Measurements from ENCODE around the gene CA12.
"Not testable (repeated sequence)": the region's sequence is repeated elsewhere in the genome, so short reads cannot be mapped to it uniquely, and the experiment has no call there.

Gene CA12

DNA sequence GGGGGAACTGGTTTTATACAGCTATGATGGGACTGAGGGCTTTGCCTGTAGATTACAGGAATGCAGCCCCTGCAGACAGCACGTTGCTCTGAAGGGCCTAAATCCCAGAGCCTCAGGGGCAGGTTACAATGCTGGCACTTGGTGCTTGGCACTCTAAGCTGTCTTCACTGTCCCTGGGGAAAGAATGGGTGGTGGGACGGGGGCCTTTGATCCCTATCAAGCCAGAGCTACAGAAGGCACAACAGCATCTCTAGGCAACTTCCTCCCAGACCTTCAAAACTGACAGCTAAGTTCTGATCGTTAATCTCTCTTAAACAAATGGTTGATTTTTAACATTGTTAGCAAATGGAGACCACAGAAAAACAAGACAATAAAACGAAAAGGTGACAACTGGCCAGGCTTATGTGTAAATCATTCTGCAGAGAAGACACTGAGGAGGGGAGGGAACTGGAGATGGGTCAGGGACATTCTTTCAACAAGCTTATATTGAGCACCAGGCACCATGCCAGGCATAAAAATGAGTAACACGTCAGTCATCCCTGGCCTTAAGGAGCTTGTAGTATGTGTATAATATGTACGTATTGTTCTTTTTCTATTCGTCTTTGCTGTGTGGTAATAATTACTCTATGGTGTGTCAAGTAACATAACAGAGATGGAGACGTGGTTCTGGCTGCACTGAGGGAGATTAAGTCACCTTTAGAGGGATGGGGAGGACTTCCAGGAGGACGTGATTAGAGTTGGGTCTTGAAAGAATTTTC is 49.1 kb downstream of the CA12 start:
- no peak for DNase-seq

- DNase-seq = no peak
These were observed 50.2 kb downstream of the CA12 start for GRCh38 chr15:63331456-63331855.

GRCh38 chr15:63330926-63331325 is 50.7 kb downstream of the CA12 start:
- no peak for DNase-seq

DNA sequence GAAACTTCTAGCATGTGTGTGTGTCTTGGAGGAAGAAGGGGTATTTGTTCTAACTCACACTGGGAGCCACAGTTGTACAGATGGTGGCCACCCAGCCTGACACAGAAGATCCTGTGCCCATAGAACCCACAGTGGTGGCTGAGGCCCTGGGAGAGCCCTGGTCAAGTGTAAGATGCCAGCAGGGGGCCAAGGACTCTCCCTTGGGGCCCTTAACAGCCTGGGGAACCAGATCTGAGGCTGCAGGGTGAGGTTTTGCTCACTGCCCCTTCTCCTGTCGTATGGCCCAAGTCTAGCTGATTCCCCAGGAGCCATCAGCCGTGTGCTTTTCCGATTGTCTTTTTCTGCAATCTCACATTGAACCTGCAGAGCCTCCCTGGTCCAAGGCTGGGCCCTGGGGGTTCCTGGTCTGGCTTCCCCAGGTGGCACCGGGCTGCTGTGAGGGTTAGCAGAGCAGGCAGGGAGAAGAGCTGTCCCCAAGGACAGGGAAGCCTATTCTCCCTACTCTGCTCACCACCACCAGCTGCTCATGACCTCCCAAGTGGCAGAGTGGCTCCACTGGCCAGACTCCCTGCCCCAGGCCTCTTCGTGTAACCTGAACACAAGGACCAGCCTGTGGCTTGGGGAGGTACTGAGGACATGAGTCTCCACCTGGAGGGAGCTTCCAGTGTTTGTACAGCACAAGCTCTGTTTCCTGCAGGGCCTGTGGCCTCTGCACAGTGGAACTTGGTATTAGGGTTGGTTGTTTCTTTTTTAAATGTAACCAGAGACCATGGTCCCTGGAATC is 51.9 kb downstream of the CA12 start:
- DNase-seq = no peak

GRCh38 chr15:63327648-63328421 is 53.8 kb downstream of the CA12 start:
- DNase-seq = no peak

GRCh38 chr15:63324770-63325169 is 56.9 kb downstream of the CA12 start:
- DNase-seq = no peak

GRCh38 chr15:63323798-63324563 is 57.7 kb downstream of the CA12 start:
- no peak for DNase-seq

DNA sequence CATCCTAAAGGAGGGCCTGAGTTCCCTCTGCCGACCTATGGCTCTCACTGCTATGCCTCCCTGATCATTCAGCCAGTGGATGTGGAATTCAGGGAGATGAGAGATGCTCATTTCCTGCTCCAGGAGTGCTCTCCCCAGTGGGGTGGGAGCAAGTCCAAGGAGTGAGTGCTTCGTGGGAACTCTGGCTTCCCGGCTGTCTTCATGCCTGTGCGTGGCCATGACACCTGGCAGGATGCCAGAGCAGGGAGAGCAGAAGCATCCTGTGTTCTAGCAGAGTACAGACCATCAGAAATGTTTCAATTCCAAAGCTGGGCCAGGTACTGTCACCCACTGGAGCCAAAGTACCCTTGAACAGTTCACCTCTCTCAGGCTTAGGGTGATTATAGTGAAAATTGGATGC is 59.1 kb downstream of the CA12 start:
- DNase-seq = no peak

DNA sequence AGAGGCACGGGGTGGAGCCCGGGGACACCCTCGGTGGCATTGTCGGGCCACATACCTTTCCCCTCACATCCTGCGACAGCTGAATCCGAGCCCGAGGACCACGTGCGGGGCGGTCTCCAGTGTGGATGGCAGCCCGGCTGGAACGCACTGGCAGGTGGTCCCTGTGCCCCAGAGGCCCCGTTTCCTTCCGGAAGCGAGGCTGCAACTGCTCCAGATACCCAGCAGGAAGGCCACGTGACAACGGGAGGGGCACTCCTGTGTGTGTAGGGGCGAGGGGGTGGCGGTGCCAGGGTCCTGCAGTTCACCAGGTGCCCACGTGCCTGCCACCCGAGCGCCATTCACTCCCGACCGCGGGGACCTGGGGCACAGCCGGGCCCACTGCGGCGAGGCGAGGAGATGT is 60.2 kb downstream of the CA12 start:
- DNase-seq = no peak

DNA sequence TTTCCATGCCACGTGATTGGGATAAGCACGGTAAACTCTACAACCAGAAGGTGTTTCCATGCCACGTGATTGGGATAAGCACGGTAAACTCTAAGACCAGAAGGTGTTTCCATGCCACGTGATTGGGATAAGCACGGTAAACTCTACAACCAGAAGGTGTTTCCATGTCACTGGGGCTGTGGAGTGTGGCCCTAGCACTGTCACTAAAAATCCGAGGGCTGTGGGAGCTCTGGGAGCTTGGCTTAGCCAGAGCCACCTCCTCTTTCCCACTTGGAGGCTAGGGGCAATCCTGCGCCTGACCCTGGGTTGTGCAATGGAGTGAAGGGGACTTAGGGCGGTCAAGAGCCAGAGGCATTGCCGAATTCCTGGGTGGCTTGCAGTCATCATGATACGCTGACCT is 60.7 kb downstream of the CA12 start:
- DNase-seq = not testable (repeated sequence)

DNA sequence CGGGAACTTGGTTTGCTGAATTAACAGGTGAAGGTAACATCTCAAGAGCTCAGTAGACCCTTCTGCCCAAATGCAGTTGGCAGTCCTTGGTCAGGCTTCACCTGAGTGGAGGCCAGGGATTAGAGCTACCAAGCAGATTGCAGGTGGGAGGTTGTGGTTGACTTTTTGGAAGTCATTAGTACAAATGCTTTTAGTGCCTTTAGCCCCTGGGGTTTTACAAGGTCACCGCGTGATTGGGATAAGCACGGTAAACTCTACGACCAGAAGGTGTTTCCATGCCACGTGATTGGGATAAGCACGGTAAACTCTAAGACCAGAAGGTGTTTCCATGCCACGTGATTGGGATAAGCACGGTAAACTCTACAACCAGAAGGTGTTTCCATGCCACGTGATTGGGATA is 61.2 kb downstream of the CA12 start:
- not testable (repeated sequence) for DNase-seq

DNA sequence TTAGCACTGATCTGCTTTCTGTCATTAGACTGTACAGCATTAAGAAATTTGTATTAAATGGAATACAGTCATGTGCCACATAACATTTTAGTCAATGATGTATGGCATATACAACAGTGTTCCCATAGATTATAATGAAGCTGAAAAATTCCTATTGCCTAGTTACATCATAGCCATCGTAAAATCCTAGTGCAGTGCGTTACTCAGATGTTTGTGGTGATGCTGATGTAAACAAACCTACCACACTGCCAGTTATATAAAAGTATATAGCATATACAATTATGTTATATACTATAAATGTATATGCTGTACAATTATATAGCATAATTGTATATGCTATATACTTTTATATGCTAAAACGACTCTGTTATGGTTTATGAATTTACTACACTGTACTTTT is 62.6 kb downstream of the CA12 start:
- DNase-seq = no peak

- DNase-seq = no peak
These were observed 63.3 kb downstream of the CA12 start for GRCh38 chr15:63318344-63318743.

- DNase-seq = no peak
These were observed 67.2 kb downstream of the CA12 start for GRCh38 chr15:63314409-63314808.

GRCh38 chr15:63313825-63314224 is 67.8 kb downstream of the CA12 start:
- DNase-seq = no peak

DNA sequence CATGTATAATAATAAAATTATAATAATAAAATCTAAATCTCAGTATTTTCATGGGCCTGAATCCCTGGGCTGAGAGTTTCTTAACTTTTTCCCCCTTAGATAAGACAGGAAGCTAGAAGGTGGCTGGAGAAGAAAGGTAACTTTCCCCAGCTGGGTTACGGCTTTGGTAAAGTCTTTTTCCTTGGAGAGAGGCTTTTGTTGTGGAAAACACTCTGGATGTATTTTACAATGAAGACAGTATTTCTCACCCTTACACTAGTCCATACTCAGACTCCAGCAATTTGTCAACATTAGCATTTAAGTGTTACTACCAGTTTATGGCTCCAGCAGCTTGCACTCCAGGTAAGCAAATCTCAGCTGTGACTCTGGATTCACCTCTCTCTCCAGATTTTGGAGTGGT is 69.4 kb downstream of the CA12 start:
- DNase-seq = no peak

DNA sequence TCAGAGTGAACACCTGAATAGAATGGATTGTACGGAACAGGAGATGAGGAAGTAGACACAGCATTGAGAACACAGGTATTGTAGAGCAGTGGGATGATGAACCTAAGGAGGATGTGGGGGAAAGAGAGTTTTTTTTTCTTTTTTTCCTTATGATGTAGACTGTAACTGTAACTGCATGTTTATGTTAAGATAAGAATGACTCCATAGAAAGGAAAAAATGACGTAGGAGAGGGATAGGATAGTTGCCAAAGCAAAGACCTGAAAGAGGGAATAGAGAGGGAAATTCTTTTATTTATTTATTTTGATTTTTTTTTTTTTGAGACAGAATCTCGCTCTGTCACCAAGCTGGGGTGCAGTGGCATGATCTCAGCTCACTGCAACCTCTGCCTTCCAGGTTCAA is 71.0 kb downstream of the CA12 start:
- DNase-seq = no peak

GRCh38 chr15:63308947-63309346 is 72.7 kb downstream of the CA12 start:
- no peak for DNase-seq

GRCh38 chr15:63308491-63308890 is 73.2 kb downstream of the CA12 start:
- no peak for DNase-seq

- no peak for DNase-seq
These were observed 75.1 kb downstream of the CA12 start for GRCh38 chr15:63306492-63307073.

DNA sequence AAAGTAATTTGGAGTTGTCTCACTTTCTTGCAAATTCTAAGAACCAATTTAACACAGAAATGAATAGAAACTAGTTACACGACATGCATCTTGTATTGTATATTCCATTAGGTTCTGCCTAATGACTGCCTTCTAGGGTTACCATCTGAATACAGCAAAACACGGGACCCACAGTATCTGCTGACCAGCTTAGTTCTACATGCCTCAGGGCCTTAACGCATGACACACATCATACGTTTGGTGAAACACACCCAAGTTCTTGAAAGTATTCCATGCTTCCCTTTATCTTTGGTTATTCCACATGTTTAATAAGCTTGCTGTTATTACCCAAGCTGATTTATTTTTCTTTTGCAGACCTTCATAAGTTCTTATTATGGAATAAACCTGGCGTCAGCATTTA is 76.4 kb downstream of the CA12 start:
- no peak for DNase-seq

DNA sequence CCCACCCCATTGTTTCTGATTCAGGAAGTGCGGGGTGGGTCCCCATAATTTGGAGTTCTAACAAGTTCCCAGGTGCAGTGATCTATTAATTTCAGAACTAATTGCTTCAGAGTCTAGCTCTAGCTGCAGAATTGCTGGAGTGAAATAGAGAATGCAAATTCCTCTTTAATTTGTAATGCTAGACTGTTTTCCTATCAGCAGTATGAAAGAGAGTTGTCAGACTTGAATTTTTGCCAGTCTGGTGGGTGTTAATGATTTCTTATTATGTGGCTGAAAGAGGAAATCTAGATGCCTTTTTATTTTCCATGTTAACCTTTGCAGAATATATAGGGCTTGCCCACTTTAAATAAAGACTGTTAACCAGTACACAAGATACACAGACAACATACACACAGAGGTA is 80.6 kb downstream of the CA12 start:
- DNase-seq = no peak
